Astrocyte (in vitro differentiated cells and primary cell): ENCODE measurements around the gene CLDN15. TPM values are rescaled to one million over a fixed set of nuclear protein-coding genes. Genes with fewer than 3 reads are reported as not detected.

Experiments used
- DNase-seq: peaks from one replicate; pipeline ENCODE4 v3.0.0-alpha.2; 2010; ENCODE audit warnings: low read depth
- FAIRE-seq: peaks from 2 replicates; lab custom pipeline; 2011; peaks lifted over from hg19 to GRCh38; lab: Jason Lieb, UNC
- H2AFZ ChIP-seq: 2 replicates; pipeline ENCODE4 v1.6.0; 2012; ENCODE audit warnings: low read depth, low read length, inconsistent platforms
- H3K27ac ChIP-seq: 2 replicates; pipeline ENCODE4 v1.5.1; 2011; ENCODE audit warnings: low read depth, low read length, inconsistent platforms
- H3K27me3 ChIP-seq: 2 replicates; pipeline ENCODE4 v1.6.0; 2011; ENCODE audit warnings: low read length, inconsistent platforms; ENCODE audit not compliant: insufficient read depth
- H3K36me3 ChIP-seq: 2 replicates; pipeline ENCODE4 v1.5.1; 2011; ENCODE audit warnings: low read length, inconsistent platforms; ENCODE audit not compliant: insufficient read depth
- H3K4me1 ChIP-seq: 2 replicates; pipeline ENCODE4 v1.5.1; 2011; ENCODE audit warnings: low read length, inconsistent platforms; ENCODE audit not compliant: insufficient read depth
- H3K4me2 ChIP-seq: 2 replicates; pipeline ENCODE4 v1.6.0; 2012; ENCODE audit warnings: low read length, inconsistent platforms
- H3K4me3 ChIP-seq: 2 replicates; pipeline ENCODE4 v1.5.1; 2011; ENCODE audit warnings: low read depth, mild to moderate bottlenecking, low read length, inconsistent platforms; ENCODE audit not compliant: insufficient read depth
- H3K79me2 ChIP-seq: 2 replicates; pipeline ENCODE4 v1.6.0; 2012; ENCODE audit warnings: mild to moderate bottlenecking, low read length, inconsistent platforms; ENCODE audit not compliant: insufficient read depth
- H3K9ac ChIP-seq: 2 replicates; pipeline ENCODE4 v1.6.0; 2012; ENCODE audit warnings: mild to moderate bottlenecking, low read length, inconsistent platforms
- H3K9me3 ChIP-seq: 2 replicates; pipeline ENCODE4 v1.5.1; 2012; ENCODE audit warnings: low read depth, mild to moderate bottlenecking, low read length, inconsistent platforms; ENCODE audit not compliant: insufficient read depth
- H4K20me1 ChIP-seq: 2 replicates; pipeline ENCODE4 v1.6.0; 2012; ENCODE audit warnings: low read length, inconsistent platforms; ENCODE audit not compliant: insufficient read depth
- H3K27ac Mint-ChIP-seq: one replicate; pipeline ENCODE4 v1.8.0; 2021; ENCODE audit warnings: mild to moderate bottlenecking, mixed read lengths; ENCODE audit not compliant: unreplicated experiment
- H3K27me3 Mint-ChIP-seq: one replicate; pipeline ENCODE4 v1.8.0; 2021; ENCODE audit warnings: low read depth, mixed read lengths; ENCODE audit not compliant: unreplicated experiment
- H3K36me3 Mint-ChIP-seq: one replicate; pipeline ENCODE4 v1.8.0; 2021; ENCODE audit warnings: low read depth, mixed read lengths; ENCODE audit not compliant: unreplicated experiment
- H3K4me1 Mint-ChIP-seq: one replicate; pipeline ENCODE4 v1.8.0; 2021; ENCODE audit warnings: low read depth, mixed read lengths; ENCODE audit not compliant: unreplicated experiment
- H3K4me3 Mint-ChIP-seq: one replicate; pipeline ENCODE4 v1.8.0; 2021; ENCODE audit warnings: mild to moderate bottlenecking, moderate library complexity, mixed read lengths; ENCODE audit not compliant: unreplicated experiment
- H3K9me3 Mint-ChIP-seq: one replicate; pipeline ENCODE4 v1.8.0; 2021; ENCODE audit warnings: mild to moderate bottlenecking, mixed read lengths; ENCODE audit not compliant: unreplicated experiment
- EZH2 ChIP-seq: IDR thresholded peaks from 2 replicates; pipeline ENCODE4 v1.6.1; 2012; ENCODE audit warnings: mild to moderate bottlenecking, low read length, inconsistent platforms; ENCODE audit not compliant: insufficient read depth
- total RNA-seq: library from RNA; stranded (reverse); gene quantifications from 2 replicates; pipeline ENCODE4 v1.2.1, GENCODE V29; 2021
- TF ChIP-seq, protein P1 (sequence below): IDR thresholded peaks from 2 replicates; pipeline ENCODE4 v1.5.1; 2011; ENCODE audit warnings: low read depth, mild to moderate bottlenecking, inconsistent platforms, low read length, moderate library complexity; ENCODE audit not compliant: insufficient read depth

The CLDN15 gene
- total RNA-seq, 1 donor from 2014 or later: 8.7 TPM

GRCh38 chr7:101277155-101277554, 39.6 kb upstream of the CLDN15 start:
- no peaks in the 10 kb centered on the region for H3K36me3 Mint-ChIP-seq
- no peaks in the 10 kb centered on the region for H3K9me3 Mint-ChIP-seq
- no peak overlapping the region for H3K27ac Mint-ChIP-seq
- TF ChIP-seq, protein P1, sequence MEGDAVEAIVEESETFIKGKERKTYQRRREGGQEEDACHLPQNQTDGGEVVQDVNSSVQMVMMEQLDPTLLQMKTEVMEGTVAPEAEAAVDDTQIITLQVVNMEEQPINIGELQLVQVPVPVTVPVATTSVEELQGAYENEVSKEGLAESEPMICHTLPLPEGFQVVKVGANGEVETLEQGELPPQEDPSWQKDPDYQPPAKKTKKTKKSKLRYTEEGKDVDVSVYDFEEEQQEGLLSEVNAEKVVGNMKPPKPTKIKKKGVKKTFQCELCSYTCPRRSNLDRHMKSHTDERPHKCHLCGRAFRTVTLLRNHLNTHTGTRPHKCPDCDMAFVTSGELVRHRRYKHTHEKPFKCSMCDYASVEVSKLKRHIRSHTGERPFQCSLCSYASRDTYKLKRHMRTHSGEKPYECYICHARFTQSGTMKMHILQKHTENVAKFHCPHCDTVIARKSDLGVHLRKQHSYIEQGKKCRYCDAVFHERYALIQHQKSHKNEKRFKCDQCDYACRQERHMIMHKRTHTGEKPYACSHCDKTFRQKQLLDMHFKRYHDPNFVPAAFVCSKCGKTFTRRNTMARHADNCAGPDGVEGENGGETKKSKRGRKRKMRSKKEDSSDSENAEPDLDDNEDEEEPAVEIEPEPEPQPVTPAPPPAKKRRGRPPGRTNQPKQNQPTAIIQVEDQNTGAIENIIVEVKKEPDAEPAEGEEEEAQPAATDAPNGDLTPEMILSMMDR: no peak
- TF ChIP-seq EZH2: no peak
- Histone ChIP-seq H3K36me3 (no peaks in the 10 kb centered on the region), H2AFZ (no peak overlapping the region), H3K4me2 (no peak overlapping the region), H4K20me1 (no peaks in the 10 kb centered on the region), H3K79me2 (no peaks in the 10 kb centered on the region), H3K27ac (no peak overlapping the region), H3K9ac (no peak overlapping the region), H3K4me1 (no peaks in the 10 kb centered on the region), H3K9me3 (no peaks in the 10 kb centered on the region), H3K27me3 (peaks cover 9% of the 10 kb centered on the region), H3K4me3 (no peak overlapping the region)
- H3K4me1 Mint-ChIP-seq: peaks cover 2% of the 10 kb centered on the region
- no peak overlapping the region for H3K4me3 Mint-ChIP-seq
- peaks cover 13% of the 10 kb centered on the region for H3K27me3 Mint-ChIP-seq
- DNase-seq (no peak), FAIRE-seq (no peak)

GRCh38 chr7:101273206-101273605, 35.6 kb upstream of the CLDN15 start:
- TF ChIP-seq, protein P1: no peak
- TF ChIP-seq EZH2: no peak
- Mint-ChIP-seq H3K4me3 (no peak overlapping the region), H3K27ac (no peak overlapping the region), H3K9me3 (no peaks in the 10 kb centered on the region), H3K4me1 (no peaks in the 10 kb centered on the region), H3K36me3 (no peaks in the 10 kb centered on the region), H3K27me3 (peaks cover 4% of the 10 kb centered on the region)
- H2AFZ ChIP-seq: no peak overlapping the region
- peaks cover 9% of the 10 kb centered on the region for H3K27me3 ChIP-seq
- H3K27ac ChIP-seq: no peak overlapping the region
- FAIRE-seq: no peak
- no peaks in the 10 kb centered on the region for H3K36me3 ChIP-seq
- H3K4me1 ChIP-seq: no peaks in the 10 kb centered on the region
- no peaks in the 10 kb centered on the region for H4K20me1 ChIP-seq
- no peak for DNase-seq
- no peaks in the 10 kb centered on the region for H3K79me2 ChIP-seq
- no peak overlapping the region for H3K9ac ChIP-seq
- H3K4me2 ChIP-seq: no peak overlapping the region
- no peaks in the 10 kb centered on the region for H3K9me3 ChIP-seq
- H3K4me3 ChIP-seq: no peak overlapping the region

DNA sequence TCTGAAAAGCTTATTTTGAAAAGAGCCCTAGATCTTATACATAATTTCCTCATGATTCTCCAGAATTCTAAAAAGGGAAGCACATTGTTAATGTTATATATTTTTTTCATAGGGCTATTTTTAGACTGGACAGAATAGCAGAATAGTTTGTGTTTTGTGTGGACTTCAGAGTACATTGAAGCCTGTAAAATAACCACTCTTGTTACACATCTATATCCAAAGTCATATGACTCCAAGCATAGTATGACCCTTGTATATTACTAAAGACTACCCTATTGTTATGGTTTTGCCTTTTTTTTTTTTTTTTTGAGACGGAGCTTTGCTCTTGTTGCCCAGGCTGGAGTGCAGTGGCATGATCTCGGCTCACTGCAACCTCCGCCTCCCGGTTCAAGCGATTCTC, 33.4 kb upstream of the CLDN15 start:
- Histone ChIP-seq H3K36me3 (no peaks in the 10 kb centered on the region), H3K4me1 (no peaks in the 10 kb centered on the region), H3K27ac (no peak overlapping the region), H3K4me2 (no peak overlapping the region), H4K20me1 (no peaks in the 10 kb centered on the region), H3K9me3 (no peaks in the 10 kb centered on the region), H3K9ac (no peak overlapping the region), H3K27me3 (peaks cover 8% of the 10 kb centered on the region), H3K79me2 (no peaks in the 10 kb centered on the region), H3K4me3 (no peak overlapping the region), H2AFZ (no peak overlapping the region)
- FAIRE-seq (no peak), DNase-seq (no peak)
- no peaks in the 10 kb centered on the region for H3K4me1 Mint-ChIP-seq
- H3K4me3 Mint-ChIP-seq: no peak overlapping the region
- H3K9me3 Mint-ChIP-seq: no peaks in the 10 kb centered on the region
- no peak overlapping the region for H3K27ac Mint-ChIP-seq
- no peaks in the 10 kb centered on the region for H3K36me3 Mint-ChIP-seq
- H3K27me3 Mint-ChIP-seq: no peaks in the 10 kb centered on the region
- TF ChIP-seq EZH2: no peak
- TF ChIP-seq, protein P1: no peak
